Measurements from ENCODE around the gene SLC11A1.

Gene SLC11A1

DNA sequence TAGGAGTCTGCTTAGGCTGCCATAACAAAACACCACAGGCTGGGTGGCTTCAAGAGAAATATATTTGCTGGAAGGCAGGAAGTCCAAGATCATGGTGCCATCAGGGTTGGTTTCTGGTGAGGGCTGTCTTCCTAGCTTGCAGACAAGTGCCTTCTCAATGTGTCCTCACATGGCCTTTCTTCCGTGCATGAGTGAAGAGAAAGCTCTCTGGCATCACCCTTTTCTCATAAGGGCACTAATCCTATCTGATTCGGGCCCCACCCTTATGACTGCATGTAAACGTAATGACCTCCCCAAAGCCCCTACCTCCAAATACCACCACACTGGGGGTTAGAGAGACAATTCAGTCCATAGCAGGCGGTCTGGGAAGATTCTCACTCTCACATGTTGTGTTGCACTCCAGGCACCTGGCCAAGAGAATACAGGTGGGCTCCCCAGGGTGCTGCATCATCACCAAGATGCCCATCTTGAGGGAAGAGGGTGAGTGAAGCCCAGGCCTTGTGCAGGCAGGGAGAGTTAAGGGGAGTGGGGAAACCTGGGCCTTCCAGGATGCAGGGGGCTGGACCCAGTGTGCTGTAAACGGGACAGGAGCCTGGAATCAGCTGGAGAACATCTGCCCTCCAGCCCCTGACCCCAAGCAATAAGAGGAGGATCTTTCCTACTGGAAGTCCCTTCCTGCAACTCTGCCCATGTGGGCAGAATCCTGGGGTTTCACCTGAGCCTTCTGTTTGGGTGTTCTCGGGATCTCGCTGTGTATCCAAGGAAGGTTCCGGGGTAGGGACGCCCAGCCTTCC, 15.3 kb upstream of the SLC11A1 start:
- Histone ChIP-seq H3K4me3 (peak overlapping the region; percentile 71), H3K27ac (peak overlapping the region; percentile 81 to 94)
- TF ChIP-seq CTCF (IDR thresholded peaks at IDR 0.05): no peak
- DNase-seq (ENCODE audit: low spot score): peak; percentile 72

DNA sequence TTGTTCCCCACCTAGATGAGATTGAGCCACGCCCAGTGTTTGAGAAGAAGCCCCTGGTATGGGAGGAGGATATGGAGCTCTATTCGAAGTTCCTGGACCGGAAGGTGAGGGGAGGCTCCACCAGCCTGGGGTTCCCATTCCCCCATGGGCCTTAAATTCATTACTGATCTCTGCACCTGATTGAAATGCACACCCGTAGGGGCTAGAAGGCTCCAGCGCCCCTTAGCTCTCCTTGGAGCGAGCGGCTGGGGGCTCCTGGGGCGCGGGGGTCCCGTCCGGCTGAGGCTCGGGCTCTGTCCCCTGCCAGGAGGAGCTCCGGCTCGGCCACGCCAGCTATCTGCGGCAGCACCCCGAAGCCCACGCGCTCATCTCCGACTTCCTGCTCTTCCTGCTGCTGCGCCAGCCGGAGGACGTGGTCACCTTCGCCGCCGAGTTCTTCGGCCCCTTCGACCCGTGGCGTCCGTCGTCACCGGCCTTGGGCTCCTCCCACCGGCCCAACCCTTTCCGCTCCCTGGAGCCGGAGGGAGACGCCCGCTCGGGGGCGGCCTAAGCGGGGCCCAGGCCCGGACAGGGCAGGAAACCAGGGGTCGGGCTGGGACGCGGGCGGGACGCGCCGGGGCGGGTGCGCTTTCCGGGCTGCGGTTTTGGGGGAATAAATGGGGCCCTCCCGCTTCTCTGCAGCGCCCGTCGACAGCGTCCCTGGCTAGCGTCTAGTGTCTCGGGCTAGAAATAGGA, 14.5 kb upstream of the SLC11A1 start:
- TF ChIP-seq CTCF (IDR thresholded peaks at IDR 0.05): no peak
- DNase-seq (ENCODE audit: low spot score): peak; percentile 92
- H3K27ac ChIP-seq: peak overlapping the region; percentile 81 to 94
- H3K4me3 ChIP-seq: peak overlapping the region; percentile 71

DNA sequence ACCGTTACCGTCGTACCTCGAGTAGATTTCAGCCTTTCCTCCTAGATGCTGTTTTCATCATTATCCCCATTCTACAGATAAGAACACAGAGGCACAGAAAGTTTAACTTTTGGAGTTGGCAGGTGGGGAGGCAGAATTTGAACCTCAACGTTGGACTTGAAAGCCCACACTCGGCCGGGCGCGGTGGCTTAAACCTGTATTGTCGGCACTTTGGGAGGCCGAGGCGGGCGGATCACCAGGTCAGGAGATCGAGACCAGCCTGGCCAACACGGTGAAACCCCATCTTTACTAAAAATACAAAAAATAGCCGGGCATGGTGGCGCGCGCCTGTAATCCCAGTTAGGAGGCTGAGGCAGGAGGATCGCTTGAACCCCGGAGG, 13.9 kb upstream of the SLC11A1 start:
- TF ChIP-seq CTCF (IDR thresholded peaks at IDR 0.05): no peak
- peak overlapping the region; percentile 81 to 94 for H3K27ac ChIP-seq
- peak overlapping the region; percentile 71 for H3K4me3 ChIP-seq
- no peak for DNase-seq (ENCODE audit: low spot score)

- DNase-seq (ENCODE audit: low spot score): peak; percentile 74
- peak overlapping the region; percentile 71 for H3K4me3 ChIP-seq
- peak overlapping the region in 1 of 2 donors; percentile 94 for H3K27ac ChIP-seq
- TF ChIP-seq CTCF (IDR thresholded peaks at IDR 0.05): no peak
Measured at GRCh38 chr2:218368621-218369153, 13.4 kb upstream of the SLC11A1 start.

- DNase-seq (ENCODE audit: low spot score): no peak
- no peak for TF ChIP-seq CTCF (IDR thresholded peaks at IDR 0.05)
Measured at GRCh38 chr2:218369330-218369729, 12.7 kb upstream of the SLC11A1 start.

DNA sequence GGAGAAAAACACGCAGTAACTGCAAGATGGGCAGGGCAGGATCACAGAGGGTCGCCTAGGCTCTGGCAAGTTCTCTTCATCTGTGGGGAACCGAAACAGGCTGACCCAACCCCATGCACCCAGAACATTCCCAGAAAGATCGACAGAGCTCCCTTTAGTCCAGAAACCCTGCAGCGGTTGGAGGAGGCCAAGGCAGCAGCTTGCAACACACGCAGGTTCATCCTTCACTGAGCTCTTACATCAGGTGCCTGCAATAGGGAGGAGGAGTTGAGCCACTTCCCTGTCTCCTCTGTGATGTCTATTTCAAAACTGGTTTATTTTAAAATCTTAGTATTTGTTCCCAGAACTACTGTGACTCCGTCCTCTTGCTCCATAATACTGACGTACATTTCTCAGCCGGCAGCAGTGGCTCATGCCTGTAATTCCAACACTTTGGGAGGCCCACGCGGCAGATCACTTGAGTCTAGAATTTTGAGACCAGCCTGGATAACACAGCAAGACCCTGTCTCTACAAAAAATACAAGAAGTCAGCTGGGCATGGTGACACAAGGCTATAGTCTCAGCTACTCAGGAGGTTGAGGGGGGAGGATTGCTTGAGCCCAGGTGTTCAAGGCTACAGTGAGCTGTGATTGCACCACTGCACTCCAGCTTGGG, 11.5 kb upstream of the SLC11A1 start:
- no peak for TF ChIP-seq CTCF (IDR thresholded peaks at IDR 0.05)

More at GRCh38 chr2:218369330-218369729, 12.7 kb upstream of the SLC11A1 start:
- peak overlapping the region in 1 of 2 donors; percentile 48 for H3K27ac ChIP-seq
- H3K4me3 ChIP-seq: no peak overlapping the region

More for the DNA sequence above, 11.5 kb upstream of the SLC11A1 start:
- H3K4me3 ChIP-seq: no peak overlapping the region
- peak; percentile 81 for DNase-seq (ENCODE audit: low spot score)
- peak overlapping the region; percentile 65 to 84 for H3K27ac ChIP-seq

Data from coronary artery (tissue), 2 donors.